ENCODE results near the gene NAALADL2.

DNA sequence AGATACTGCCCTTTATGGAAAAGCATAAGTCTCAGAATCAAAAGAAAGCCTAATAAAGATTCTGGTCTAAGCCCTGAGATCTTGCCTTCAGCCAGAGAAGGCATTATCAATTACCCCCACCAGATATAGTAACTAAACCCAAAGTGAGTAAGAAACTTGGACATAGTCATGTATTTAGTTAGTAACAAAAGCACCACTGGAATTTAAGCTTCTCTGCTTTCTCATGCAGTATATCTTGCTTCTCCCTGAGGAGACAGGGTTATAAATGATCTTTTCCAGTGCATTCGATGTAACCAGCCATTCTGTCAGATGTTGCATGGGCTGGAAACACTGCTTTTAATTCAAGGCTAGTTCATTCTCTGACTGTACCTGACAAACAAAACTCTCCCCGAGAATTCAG, 946.7 kb downstream of the NAALADL2 start:
- TF ChIP-seq, protein P1, sequence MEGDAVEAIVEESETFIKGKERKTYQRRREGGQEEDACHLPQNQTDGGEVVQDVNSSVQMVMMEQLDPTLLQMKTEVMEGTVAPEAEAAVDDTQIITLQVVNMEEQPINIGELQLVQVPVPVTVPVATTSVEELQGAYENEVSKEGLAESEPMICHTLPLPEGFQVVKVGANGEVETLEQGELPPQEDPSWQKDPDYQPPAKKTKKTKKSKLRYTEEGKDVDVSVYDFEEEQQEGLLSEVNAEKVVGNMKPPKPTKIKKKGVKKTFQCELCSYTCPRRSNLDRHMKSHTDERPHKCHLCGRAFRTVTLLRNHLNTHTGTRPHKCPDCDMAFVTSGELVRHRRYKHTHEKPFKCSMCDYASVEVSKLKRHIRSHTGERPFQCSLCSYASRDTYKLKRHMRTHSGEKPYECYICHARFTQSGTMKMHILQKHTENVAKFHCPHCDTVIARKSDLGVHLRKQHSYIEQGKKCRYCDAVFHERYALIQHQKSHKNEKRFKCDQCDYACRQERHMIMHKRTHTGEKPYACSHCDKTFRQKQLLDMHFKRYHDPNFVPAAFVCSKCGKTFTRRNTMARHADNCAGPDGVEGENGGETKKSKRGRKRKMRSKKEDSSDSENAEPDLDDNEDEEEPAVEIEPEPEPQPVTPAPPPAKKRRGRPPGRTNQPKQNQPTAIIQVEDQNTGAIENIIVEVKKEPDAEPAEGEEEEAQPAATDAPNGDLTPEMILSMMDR (CRISPR knock-in tag; IDR thresholded peaks at IDR 0.05): no peak
- no peak for TF ChIP-seq TRAFD1 (CRISPR knock-in tag; IDR thresholded peaks at IDR 0.05; ENCODE audit: borderline replicate concordance)
- TF ChIP-seq PPARG (CRISPR knock-in tag; conservative IDR thresholded peaks at IDR 0.05): no peak
- TF ChIP-seq NR3C1 (CRISPR knock-in tag; IDR thresholded peaks at IDR 0.05): no peak
- no peak for TF ChIP-seq EP300 (IDR thresholded peaks at IDR 0.05; ENCODE audit: low read depth in 2 of 2, low read length in 2 of 2)
- no peak for TF ChIP-seq EP300 (CRISPR knock-in tag; IDR thresholded peaks at IDR 0.05; ENCODE audit: borderline replicate concordance)
- TF ChIP-seq ELK4 (CRISPR knock-in tag; IDR thresholded peaks at IDR 0.05; ENCODE audit: borderline replicate concordance): no peak
- TF ChIP-seq TAF1 (CRISPR knock-in tag; IDR thresholded peaks at IDR 0.05): no peak
- TF ChIP-seq, protein P2, sequence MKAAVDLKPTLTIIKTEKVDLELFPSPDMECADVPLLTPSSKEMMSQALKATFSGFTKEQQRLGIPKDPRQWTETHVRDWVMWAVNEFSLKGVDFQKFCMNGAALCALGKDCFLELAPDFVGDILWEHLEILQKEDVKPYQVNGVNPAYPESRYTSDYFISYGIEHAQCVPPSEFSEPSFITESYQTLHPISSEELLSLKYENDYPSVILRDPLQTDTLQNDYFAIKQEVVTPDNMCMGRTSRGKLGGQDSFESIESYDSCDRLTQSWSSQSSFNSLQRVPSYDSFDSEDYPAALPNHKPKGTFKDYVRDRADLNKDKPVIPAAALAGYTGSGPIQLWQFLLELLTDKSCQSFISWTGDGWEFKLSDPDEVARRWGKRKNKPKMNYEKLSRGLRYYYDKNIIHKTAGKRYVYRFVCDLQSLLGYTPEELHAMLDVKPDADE (CRISPR knock-in tag; IDR thresholded peaks at IDR 0.05): no peak
- TF ChIP-seq ZFP90 (CRISPR knock-in tag; IDR thresholded peaks at IDR 0.05; ENCODE audit: borderline replicate concordance): no peak
- no peak for TF ChIP-seq ZNF441 (CRISPR knock-in tag; IDR thresholded peaks at IDR 0.05; ENCODE audit: borderline replicate concordance)
